Activated T-cell treated with anti-CD3 and anti-CD28 coated beads, Interleukin-2, amount 50 U/mL, for 1 hour (primary cell): ENCODE data around the gene DDX1.

Experiments
- DNase-seq: peaks from one replicate; pipeline ENCODE4 v3.0.0-alpha.2; 2020

DDX1 gene

DNA sequence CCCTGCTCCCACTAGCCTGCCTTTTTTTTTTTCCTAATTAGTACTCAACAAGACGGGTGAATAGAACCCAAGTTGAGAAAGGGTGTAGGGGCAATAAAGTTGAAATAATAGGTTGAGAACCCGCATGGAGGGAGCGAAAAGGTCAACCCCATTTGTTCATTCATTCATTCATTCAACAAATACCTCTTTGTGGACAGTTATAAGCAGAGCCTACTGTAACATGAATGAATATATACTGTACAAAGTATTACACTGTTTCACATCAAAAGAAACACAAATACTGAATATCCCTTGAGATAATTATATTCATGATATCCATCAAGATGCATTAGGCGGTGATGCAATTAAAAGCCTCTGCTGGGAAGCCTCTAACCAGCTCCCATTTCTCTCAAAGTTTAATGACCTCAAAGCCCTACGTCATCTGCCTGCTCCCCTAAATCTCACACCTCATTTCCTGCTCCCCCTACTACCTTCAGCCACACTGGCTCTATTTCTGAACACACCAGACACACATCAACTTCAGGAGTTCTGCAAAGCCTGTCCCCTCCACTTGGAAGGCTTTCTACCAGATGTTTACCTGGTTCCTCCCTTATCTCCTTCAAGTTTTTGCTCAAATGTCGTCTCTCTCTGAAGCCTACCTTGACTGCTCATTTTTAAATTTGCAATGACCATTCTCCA, 29.2 kb upstream of the DDX1 start:
- no peak for DNase-seq

DNA sequence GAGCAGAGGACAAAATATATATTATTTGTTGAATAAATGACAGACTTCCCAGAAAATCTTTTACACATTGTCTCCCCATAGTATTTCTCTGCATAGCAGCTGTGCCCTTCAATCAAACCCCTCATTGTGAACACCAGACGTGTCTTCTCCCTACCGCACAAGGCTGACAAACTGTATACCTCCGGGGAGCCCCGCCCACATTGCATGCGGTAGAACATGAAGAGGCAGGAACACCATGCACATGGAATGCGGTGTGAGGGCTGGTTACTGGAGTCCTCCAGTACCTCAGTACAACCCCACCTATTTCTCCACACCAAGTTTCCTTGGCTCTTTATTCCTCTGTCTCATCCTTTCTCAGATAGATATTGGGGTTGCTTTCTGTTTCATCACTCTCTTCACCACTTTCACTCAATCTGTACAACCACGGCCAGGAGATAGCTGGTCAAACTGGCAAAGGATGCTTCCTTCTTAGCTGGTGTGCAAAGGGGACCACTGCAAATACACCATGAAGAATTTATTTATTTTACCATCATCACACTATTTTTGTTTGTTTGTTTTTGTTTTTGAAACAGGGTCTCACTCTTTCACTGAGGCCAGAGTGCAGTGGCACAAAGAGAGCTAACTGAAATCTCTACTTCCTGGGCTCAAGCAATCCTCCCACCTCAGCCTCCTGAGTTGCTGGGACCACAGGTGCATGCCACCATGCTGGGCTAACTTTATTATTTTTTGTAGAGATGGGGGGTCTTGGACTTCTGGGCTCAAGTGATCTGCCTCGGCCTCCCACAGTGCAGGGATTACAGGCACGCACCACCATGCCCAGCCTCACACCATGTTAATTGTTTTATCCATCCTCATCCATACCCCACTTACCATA, 28.2 kb upstream of the DDX1 start:
- no peak for DNase-seq

DNA sequence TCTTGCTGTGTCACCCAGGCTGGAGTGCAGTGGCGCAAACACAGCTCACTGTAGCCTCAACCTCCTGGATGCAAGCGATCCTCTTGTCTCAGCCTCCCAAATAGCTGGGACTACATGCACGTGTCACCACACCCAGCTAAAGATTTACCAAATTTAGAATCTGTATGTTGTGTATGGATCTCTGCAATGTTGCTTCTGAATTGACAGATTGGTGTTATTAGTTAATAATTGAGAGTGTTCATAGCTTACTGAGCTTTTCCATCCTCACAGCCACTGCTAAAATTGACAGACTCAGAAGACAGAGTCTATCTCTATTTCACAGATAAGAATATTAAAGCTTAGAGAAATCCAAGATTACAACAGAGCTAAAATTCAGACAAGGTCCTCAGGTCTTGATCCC, 26.3 kb upstream of the DDX1 start:
- no peak for DNase-seq

- no peak for DNase-seq
These were observed 25.5 kb upstream of the DDX1 start for GRCh38 chr2:15565994-15566671.

DNA sequence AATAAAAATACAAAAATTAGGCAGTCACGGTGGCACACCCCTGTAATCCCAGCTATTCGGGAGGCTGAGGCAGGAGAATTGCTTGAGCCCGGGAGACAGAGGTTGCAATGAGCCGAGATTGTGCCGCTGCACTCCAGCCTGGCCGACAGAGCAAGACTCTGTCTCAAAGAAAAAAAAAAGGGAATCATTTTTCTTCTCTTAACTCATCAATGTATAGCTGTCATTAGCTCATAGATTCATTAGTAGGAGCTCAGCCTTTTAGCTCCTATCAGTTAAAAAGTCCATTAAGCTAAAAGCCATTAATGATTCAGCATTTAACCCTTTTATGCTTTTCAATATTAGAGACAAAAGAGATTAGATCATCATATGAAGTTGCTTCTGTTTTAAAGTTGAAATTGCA, 24.8 kb upstream of the DDX1 start:
- no peak for DNase-seq

- no peak for DNase-seq
These were observed 22.8 kb upstream of the DDX1 start for GRCh38 chr2:15568874-15569273.

DNA sequence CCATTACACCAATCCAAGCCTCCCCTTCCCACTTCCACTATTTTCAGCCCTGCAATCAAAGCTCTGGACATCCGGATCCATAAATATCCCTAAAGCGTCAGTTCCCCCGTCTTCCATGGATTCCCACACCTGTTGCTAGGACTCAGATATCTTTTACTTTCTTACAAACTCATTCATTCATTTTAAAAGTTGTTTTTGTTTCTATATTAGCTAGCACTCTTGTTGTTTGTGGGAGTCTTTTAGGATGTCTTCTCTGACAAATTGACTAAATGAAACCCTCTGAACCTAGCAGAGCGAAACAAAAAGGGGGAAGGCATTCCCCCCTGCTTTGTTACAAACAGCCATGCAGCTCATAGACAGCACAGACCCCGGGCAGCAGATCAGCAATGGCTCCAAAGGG, 21.6 kb upstream of the DDX1 start:
- no peak for DNase-seq

DNA sequence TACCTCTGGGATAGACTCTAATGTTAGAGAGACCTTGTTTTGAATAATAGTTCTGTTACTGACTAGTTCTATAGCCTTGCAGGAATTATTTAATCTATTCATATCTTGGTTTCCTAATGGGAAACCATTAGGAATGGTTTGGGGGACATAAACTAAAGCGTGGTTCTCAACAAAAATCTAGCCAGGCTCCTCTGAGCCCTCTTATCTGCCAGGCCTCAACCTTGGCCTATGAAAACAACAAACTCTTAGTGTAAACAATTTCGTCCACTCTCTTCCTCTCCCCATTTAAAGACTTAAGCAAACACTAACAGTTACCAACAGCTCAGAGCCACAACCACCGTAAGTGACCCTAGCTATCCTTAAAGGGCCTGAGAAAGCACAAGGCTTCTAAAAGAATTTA, 19.9 kb upstream of the DDX1 start:
- DNase-seq = no peak

DNA sequence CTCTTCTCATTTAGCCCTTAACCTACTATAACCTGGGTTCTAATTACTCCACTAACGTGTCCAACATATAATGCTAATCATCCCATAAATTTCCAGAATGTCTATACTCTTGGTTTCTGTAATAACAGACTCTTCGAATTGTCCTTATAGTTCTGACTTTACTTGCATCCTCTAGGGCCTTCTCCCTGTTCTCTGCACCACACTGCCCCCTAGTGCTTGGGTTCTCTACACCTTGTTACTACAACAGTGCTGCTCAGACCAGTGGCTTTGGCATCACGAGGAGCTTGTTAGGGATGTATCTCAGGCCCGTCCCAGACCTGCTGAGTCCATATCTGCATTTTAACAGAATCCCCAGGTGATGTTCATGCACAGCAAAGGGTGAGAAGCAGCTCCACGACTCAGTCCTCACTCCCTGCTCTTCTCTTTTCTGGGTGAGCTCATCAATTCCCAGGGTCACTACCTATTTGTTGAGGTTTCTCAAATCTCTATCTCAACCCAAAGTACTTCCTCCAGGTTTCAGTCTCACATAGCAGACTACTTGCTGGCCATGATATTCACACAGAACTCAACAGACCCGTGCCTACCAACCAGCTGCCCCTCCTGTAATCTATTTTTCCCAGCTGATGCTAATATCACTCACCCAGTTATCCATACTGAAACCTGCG, 14.5 kb upstream of the DDX1 start:
- DNase-seq = peak; percentile 81

GRCh38 chr2:15579641-15580040, 12.0 kb upstream of the DDX1 start:
- DNase-seq = no peak

DNA sequence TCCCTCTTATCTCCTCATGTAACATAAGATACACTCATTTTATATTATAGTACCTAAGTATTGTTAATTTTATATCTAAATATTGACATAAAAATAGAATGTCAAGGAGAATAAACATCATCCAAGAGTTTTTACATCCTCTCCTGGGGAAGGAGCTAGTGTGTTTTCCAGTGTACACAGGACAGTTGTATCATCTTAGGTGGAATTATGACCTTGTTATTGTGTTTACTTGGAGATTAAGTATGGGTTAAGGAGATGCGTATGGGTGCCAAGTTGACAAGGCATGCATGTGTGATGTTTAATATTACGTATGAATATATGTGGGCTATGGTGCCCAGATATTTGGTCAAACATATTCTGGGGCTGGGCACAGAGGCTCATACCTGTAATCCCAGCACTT, 11.2 kb upstream of the DDX1 start:
- DNase-seq = no peak

GRCh38 chr2:15582710-15583357, 8.8 kb upstream of the DDX1 start:
- DNase-seq = no peak

- no peak for DNase-seq
These were observed 7.8 kb upstream of the DDX1 start for GRCh38 chr2:15583826-15584225.

DNA sequence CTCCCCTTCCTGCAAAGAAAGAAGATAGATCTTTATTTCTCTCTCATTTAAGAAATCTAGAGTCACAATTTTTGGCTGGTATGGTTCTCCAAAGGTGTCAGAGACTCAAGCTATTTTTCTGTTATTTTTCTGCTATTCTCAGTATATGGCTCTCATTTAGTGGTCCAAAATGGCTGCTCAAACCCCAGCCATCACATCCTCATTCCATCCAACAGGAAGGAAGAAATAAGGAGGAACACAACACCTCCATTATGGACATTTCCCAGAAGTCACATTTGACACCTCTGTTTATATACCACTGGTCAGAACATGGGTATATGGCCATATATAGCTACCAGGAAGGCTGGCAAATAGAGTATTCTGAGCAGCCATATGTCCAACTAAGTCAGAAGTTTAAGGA, 7.4 kb upstream of the DDX1 start:
- no peak for DNase-seq

DNA sequence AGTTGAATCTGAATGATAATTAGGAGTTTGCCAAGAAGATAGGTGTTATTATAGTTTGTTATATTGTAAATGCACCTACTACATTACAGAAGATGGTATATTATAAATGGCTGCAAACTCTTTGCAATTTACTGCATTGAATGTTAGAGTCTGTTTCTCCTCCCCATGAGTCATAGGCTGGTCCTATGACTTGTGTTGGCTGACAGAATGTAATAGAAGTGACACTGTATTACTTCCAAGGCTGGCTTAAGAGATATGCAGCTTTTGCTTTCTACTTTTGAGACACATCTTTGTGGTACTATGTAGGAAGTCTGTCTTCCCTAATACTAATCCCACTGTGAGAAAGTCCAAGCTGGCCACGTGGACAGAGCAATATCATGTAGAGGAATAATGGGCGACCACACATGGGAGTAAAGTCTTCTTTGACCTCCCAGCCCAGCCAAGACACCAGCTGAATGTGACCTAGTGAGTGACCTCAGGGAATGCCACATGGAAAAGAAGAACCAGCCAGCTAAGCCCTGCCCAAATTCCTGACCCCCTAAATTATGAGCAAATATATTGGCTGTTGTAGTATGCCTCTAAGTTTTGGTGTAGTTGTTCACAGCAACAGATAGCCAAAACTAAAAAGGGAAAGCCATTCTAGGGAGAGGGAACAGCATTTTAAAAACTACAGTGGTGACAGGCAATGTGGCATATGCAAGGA, 6.8 kb upstream of the DDX1 start:
- DNase-seq = no peak

GRCh38 chr2:15588329-15588919, 3.2 kb upstream of the DDX1 start:
- DNase-seq = peak; percentile 30

GRCh38 chr2:15591373-15591691, 336 bp upstream of the DDX1 start:
- DNase-seq = no peak

- DNase-seq = no peak
These were observed 1.6 kb downstream of the DDX1 start for GRCh38 chr2:15593327-15593705.

DNA sequence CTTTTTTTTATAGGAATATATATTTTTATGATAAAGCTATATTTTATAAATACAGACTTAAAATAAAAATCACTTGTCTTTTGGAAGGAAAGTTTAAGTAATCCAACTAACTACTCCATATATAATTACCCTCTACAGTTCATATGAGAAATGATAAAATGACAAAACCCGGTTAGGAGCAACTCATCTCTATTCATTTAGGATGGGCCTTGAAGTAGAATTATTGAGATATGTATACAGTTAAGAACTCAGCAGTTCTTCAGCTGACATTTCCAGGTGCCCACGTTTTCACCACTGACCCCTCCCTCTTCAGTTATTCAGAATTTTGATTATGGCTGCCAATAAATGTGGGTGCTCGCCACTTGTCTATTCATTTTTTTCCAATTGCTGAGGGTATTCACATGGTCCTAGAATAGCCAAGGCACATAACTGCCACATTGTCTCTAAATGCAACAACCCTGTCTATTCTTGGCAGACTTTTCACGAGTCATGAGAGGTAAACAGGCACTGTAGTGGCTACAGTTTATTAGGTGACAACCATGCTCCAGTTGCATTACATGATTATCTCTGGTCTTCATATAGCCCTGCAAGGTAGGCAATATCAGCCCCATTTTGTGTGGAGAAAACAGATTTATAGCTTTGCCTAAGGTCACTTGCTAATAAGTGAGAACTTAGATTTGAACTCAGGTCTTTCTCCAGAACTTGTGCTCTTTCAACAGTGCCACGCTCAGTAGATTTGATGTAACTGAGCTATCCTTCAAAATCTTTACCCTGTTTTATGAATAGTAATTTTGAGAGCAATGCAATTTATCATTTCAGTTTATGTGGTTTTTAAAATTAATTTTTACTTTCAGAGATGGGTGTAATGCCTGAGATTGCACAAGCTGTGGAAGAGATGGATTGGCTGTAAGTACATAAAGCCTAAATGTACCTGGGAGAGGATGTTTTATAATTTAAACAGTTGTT, 2.9 kb downstream of the DDX1 start:
- no peak for DNase-seq

GRCh38 chr2:15595342-15595905, 3.8 kb downstream of the DDX1 start:
- no peak for DNase-seq
